OCI-LY7 (cell line): ENCODE data around the gene SIGLEC6.

ENCODE experiments used
- EZH2phosphoT487 ChIP-seq: fragments of 200-600 bp; sonication (generic); IDR thresholded peaks from 2 replicates; pipeline ENCODE4 v1.6.1; 2018; ENCODE audit warnings: low read depth, borderline replicate concordance, mild to moderate bottlenecking, mixed run types, antibody characterized with exemption, low read length, moderate library complexity, mixed read lengths
- TF ChIP-seq, protein P1 (sequence below): fragments of 200-600 bp; sonication (generic); conservative IDR thresholded peaks from 2 replicates; pipeline ENCODE4 v1.5.1; 2014; ENCODE audit warnings: mild to moderate bottlenecking, antibody characterized with exemption, low read length, moderate library complexity, mixed read lengths

DNA sequence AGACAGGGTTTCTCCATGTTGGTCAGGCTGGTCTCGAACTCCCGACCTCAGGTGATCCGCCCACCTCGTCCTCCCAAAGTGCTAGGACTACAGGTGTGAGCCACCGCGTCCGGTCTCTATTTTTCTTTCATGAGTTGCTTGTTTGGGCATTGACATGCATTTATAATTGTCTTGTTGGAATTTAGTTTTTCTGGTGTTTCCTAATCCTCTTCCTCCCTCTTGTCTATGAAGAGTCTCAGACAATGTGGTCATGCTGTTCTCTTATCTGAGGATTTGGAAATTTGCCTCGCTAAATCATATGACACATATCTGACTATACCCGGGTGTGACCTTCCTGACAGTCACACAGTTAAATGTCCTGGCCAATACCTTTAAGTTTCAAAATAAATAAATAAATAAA, 60.5 kb downstream of the SIGLEC6 start:
- TF ChIP-seq, protein P1, sequence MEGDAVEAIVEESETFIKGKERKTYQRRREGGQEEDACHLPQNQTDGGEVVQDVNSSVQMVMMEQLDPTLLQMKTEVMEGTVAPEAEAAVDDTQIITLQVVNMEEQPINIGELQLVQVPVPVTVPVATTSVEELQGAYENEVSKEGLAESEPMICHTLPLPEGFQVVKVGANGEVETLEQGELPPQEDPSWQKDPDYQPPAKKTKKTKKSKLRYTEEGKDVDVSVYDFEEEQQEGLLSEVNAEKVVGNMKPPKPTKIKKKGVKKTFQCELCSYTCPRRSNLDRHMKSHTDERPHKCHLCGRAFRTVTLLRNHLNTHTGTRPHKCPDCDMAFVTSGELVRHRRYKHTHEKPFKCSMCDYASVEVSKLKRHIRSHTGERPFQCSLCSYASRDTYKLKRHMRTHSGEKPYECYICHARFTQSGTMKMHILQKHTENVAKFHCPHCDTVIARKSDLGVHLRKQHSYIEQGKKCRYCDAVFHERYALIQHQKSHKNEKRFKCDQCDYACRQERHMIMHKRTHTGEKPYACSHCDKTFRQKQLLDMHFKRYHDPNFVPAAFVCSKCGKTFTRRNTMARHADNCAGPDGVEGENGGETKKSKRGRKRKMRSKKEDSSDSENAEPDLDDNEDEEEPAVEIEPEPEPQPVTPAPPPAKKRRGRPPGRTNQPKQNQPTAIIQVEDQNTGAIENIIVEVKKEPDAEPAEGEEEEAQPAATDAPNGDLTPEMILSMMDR: no peak
- TF ChIP-seq EZH2phosphoT487: no peak
